ENCODE data around the gene CHCT1.

GRCh38 chr17:60396412-60396811 lies 25.9 kb upstream of the CHCT1 start:
- TF ChIP-seq CTCF (IDR thresholded peaks at IDR 0.05) (no peak), POLR2A (IDR thresholded peaks at IDR 0.05) (no peak)

All from body of pancreas (tissue), 4 donors.